ENCODE data around the gene FRMD4B. TPM values are rescaled to one million over a fixed set of nuclear protein-coding genes. Genes with fewer than 3 reads are reported as not detected.
"Not testable (repeated sequence)": the region's sequence is repeated elsewhere in the genome, so short reads cannot be mapped to it uniquely, and the experiment has no call there.

The FRMD4B gene
- total RNA-seq, 1 experiment from 2014 or later = 0.90 TPM

DNA sequence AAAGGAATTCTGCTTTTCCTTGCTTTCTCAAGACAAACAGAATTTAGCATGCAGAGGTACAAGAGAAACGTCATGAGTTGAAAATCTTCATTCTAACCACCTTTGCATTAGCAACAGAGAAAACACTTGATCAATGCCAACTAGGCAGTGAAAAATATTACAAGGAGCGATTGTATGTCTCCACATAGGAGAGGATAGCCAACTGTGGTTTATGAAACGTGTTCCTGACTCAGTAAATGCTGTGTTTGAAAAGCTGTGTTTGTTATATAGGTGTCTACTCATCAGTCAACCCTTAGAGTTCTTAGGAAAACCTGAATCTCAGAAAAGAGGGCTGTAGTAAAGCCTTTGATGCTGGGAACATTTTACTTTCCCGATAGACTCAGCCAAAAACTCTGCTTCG, 102.4 kb downstream of the FRMD4B start:
- Histone ChIP-seq H3K36me3 (ENCODE audit: control insufficient read depth, insufficient read depth, low read length) (no peaks in the 10 kb centered on the region), H3K27ac (ENCODE audit: low read length) (no peak overlapping the region), H3K4me3 (ENCODE audit: low read depth in 2 of 2, low read length in 2 of 2) (no peak overlapping the region), H3K27me3 (ENCODE audit: control insufficient read depth, insufficient read depth, low read length) (no peaks in the 10 kb centered on the region), H3K9me3 (ENCODE audit: control insufficient read depth, insufficient read depth, low read depth, low read length) (no peaks in the 10 kb centered on the region), H3K4me1 (ENCODE audit: control insufficient read depth, insufficient read depth, low read length) (no peaks in the 10 kb centered on the region)
- DNase-seq (ENCODE audit: low read depth, low spot score) (no peak), ATAC-seq (no peak)
- CTCF ChIA-PET = interaction anchor here (0.5 kb wide), 1 partner anchor 98 kb away, joined by 3 read pairs; no protein-coding TSS in a partner anchor
- no TSS peak for BruUV-seq (replicated peaks)
- in situ Hi-C loops (cut with HindIII; ENCODE audit: low pct_unique_long_range_greater_than_20kb, low sequenced_read_pairs) = no loop called here
- TF ChIP-seq, protein P1, sequence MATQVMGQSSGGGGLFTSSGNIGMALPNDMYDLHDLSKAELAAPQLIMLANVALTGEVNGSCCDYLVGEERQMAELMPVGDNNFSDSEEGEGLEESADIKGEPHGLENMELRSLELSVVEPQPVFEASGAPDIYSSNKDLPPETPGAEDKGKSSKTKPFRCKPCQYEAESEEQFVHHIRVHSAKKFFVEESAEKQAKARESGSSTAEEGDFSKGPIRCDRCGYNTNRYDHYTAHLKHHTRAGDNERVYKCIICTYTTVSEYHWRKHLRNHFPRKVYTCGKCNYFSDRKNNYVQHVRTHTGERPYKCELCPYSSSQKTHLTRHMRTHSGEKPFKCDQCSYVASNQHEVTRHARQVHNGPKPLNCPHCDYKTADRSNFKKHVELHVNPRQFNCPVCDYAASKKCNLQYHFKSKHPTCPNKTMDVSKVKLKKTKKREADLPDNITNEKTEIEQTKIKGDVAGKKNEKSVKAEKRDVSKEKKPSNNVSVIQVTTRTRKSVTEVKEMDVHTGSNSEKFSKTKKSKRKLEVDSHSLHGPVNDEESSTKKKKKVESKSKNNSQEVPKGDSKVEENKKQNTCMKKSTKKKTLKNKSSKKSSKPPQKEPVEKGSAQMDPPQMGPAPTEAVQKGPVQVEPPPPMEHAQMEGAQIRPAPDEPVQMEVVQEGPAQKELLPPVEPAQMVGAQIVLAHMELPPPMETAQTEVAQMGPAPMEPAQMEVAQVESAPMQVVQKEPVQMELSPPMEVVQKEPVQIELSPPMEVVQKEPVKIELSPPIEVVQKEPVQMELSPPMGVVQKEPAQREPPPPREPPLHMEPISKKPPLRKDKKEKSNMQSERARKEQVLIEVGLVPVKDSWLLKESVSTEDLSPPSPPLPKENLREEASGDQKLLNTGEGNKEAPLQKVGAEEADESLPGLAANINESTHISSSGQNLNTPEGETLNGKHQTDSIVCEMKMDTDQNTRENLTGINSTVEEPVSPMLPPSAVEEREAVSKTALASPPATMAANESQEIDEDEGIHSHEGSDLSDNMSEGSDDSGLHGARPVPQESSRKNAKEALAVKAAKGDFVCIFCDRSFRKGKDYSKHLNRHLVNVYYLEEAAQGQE (IDR thresholded peaks at IDR 0.05; ENCODE audit: insufficient read depth in 1 of 2, low read depth in 2 of 2, low read length in 1 of 2) = no peak
- TF ChIP-seq TCF7L2 (IDR thresholded peaks at IDR 0.05; ENCODE audit: low read depth, low read length) = no peak
- TF ChIP-seq POLR2AphosphoS5 (IDR thresholded peaks at IDR 0.05; ENCODE audit: low read depth, low read length) = no peak
- TF ChIP-seq CTCF (IDR thresholded peaks at IDR 0.05) = no peak
- TF ChIP-seq SIN3A (IDR thresholded peaks at IDR 0.05; ENCODE audit: borderline replicate concordance, insufficient read depth, low read depth, low read length) = no peak
- intact Hi-C loops (cut with micrococcal nuclease; ENCODE audit: unreplicated experiment) = no loop called here
- POLR2A ChIA-PET = no interaction called here

DNA sequence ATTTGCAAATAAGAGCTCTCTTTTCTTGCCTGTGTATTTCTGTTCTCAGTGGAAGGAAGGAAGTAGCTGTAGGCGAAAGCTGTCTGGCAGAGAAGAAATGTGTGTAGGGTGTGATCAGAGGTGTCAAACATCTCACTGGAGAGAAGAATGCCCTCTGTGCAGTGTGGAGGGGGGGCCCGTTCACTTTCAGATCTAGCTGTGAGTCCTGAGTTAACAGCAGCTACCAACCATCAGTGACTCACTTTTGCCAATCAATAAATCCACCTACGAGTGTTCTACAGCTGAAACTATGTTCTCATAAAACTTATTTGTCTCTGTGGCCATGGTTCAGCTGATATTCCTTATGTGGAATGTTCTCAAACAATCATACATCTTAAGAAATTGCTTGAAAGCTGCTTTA, 103.7 kb downstream of the FRMD4B start:
- no peak for TF ChIP-seq SIN3A (IDR thresholded peaks at IDR 0.05; ENCODE audit: borderline replicate concordance, insufficient read depth, low read depth, low read length)
- no peak for TF ChIP-seq POLR2AphosphoS5 (IDR thresholded peaks at IDR 0.05; ENCODE audit: low read depth, low read length)
- TF ChIP-seq TCF7L2 (IDR thresholded peaks at IDR 0.05; ENCODE audit: low read depth, low read length) = no peak
- no peak for TF ChIP-seq CTCF (IDR thresholded peaks at IDR 0.05)
- TF ChIP-seq, protein P1 (IDR thresholded peaks at IDR 0.05; ENCODE audit: insufficient read depth in 1 of 2, low read depth in 2 of 2, low read length in 1 of 2) = no peak
- DNase-seq (ENCODE audit: low read depth, low spot score) (no peak), ATAC-seq (no peak)
- Histone ChIP-seq H3K4me1 (ENCODE audit: control insufficient read depth, insufficient read depth, low read length) (no peaks in the 10 kb centered on the region), H3K4me3 (ENCODE audit: low read depth in 2 of 2, low read length in 2 of 2) (no peak overlapping the region), H3K36me3 (ENCODE audit: control insufficient read depth, insufficient read depth, low read length) (no peaks in the 10 kb centered on the region), H3K9me3 (ENCODE audit: control insufficient read depth, insufficient read depth, low read depth, low read length) (no peaks in the 10 kb centered on the region), H3K27me3 (ENCODE audit: control insufficient read depth, insufficient read depth, low read length) (no peaks in the 10 kb centered on the region), H3K27ac (ENCODE audit: low read length) (no peak overlapping the region)
- no TSS peak for BruUV-seq (replicated peaks)
- intact Hi-C loops (cut with micrococcal nuclease; ENCODE audit: unreplicated experiment) = no loop called here
- in situ Hi-C loops (cut with HindIII; ENCODE audit: low pct_unique_long_range_greater_than_20kb, low sequenced_read_pairs) = no loop called here
- CTCF ChIA-PET = no interaction called here
- POLR2A ChIA-PET = no interaction called here

DNA sequence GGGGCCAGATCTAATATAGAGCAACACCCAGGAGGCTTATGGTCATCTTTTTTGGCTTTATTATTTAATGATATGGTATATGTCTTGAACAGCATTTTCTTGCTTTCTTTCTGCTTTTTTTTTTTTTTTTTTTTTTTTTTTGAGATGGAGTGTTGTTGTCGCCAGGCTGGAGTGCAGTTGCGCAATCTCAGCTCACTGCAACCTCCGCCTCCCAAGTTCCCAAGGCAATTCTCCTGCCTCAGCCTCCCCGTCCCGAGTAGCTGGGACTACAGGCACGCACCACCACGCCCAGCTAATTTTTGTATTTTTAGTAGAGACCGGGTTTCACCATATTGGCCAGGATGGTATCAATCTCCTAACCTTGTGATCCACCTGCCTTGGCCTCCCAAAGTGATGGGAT, 108.5 kb downstream of the FRMD4B start:
- in situ Hi-C loops (cut with HindIII; ENCODE audit: low pct_unique_long_range_greater_than_20kb, low sequenced_read_pairs); intact Hi-C loops (cut with micrococcal nuclease; ENCODE audit: unreplicated experiment); POLR2A ChIA-PET; DNase-seq (ENCODE audit: low read depth, low spot score); H3K27me3 ChIP-seq (ENCODE audit: control insufficient read depth, insufficient read depth, low read length); H3K27ac ChIP-seq (ENCODE audit: low read length); H3K36me3 ChIP-seq (ENCODE audit: control insufficient read depth, insufficient read depth, low read length); ATAC-seq; H3K4me1 ChIP-seq (ENCODE audit: control insufficient read depth, insufficient read depth, low read length); H3K9me3 ChIP-seq (ENCODE audit: control insufficient read depth, insufficient read depth, low read depth, low read length); CTCF ChIA-PET; BruUV-seq (replicated peaks); H3K4me3 ChIP-seq (ENCODE audit: low read depth in 2 of 2, low read length in 2 of 2): not testable (repeated sequence)
